Hair follicular keratinocyte (primary cell): ENCODE data around the gene LGALS1. TPM values are rescaled to one million over a fixed set of nuclear protein-coding genes. Genes with fewer than 3 reads are reported as not detected.

Experiments used
- total RNA-seq: library from RNA; depleted of rRNA; stranded (reverse); fragments of >200 nt; gene quantifications from 2 replicates; pipeline ENCODE4 v1.2.3, GENCODE V29; 2015

The LGALS1 gene
- 4,087 and 4,639 TPM in 2 replicates for total RNA-seq

GRCh38 chr22:37674951-37675929 is at the start of gene LGALS1:
TSS of gene LGALS1 (plus strand) at chr22:37675636. CDS start at chr22:37675703, 67 bp downstream.

GRCh38 chr22:37639070-37639760 is 36.2 kb upstream of the LGALS1 start, which contains the start of gene SH3BP1:
TSS of gene SH3BP1 (plus strand) at chr22:37639669. CDS start at chr22:37639788, 119 bp downstream.

GRCh38 chr22:37658133-37659065 is 17.0 kb upstream of the LGALS1 start, which contains the start of gene PDXP:
TSS of gene PDXP (plus strand) at chr22:37658723. CDS start at chr22:37658783, 60 bp downstream.

GRCh38 chr22:37686002-37686982 is 10.9 kb downstream of the LGALS1 start, which contains the start of gene NOL12:
TSS of gene NOL12 (plus strand) at chr22:37686343. CDS start at chr22:37686393, 50 bp downstream.

GRCh38 chr22:37696657-37697537 is 21.5 kb downstream of the LGALS1 start, which contains the start of gene TRIOBP:
TSS of gene TRIOBP (plus strand) at chr22:37697048. CDS start at chr22:37701366, 4,318 bp downstream.

Other genes with a start within 250 kb of the LGALS1 start
- gene ELFN2, start 248.2 kb upstream of the LGALS1 start, total RNA-seq = 0.61 and 1.9 TPM in 2 replicates
- gene MFNG, start 189.3 kb upstream of the LGALS1 start, total RNA-seq = 2.5 and 4.0 TPM in 2 replicates
- gene CARD10, start 156.2 kb upstream of the LGALS1 start, total RNA-seq = 67.6 and 88.3 TPM in 2 replicates
- 54.1 and 65.0 TPM in 2 replicates for gene CDC42EP1, start 115.2 kb upstream of the LGALS1 start, total RNA-seq
- not detected in 2 replicates for gene LGALS2, start 95.5 kb upstream of the LGALS1 start, total RNA-seq
- 31.7 and 49.1 TPM in 2 replicates for gene GGA1, start 66.8 kb upstream of the LGALS1 start, total RNA-seq
- 59.8 and 60.1 TPM in 2 replicates for gene SH3BP1, start 36.0 kb upstream of the LGALS1 start, total RNA-seq
- gene PDXP, start 16.9 kb upstream of the LGALS1 start, total RNA-seq = 5.9 and 13.7 TPM in 2 replicates
- gene NOL12, start 10.7 kb downstream of the LGALS1 start, total RNA-seq = 18.6 and 38.7 TPM in 2 replicates
- gene TRIOBP, start 21.4 kb downstream of the LGALS1 start, total RNA-seq = 43.3 and 43.4 TPM in 2 replicates
- gene GCAT, start 132.3 kb downstream of the LGALS1 start, total RNA-seq = 28.8 and 40.2 TPM in 2 replicates
- gene GALR3, start 147.7 kb downstream of the LGALS1 start, total RNA-seq = not detected in 2 replicates
- gene ANKRD54, start 168.7 kb downstream of the LGALS1 start, total RNA-seq = 41.6 and 43.0 TPM in 2 replicates
- gene EIF3L, start 173.8 kb downstream of the LGALS1 start, total RNA-seq = 333 and 393 TPM in 2 replicates
- 105 and 126 TPM in 2 replicates for gene MICALL1, start 230.7 kb downstream of the LGALS1 start, total RNA-seq